Fibroblast of pulmonary artery (primary cell): ENCODE data around the gene KRT26.

Experiments used
- DNase-seq: peaks from one replicate; pipeline ENCODE4 v3.0.0-alpha.2; 2010; ENCODE audit warnings: low read depth
- H3K4me3 ChIP-seq: replicated peaks from 2 replicates; pipeline ENCODE4 v1.5.1; 2011; ENCODE audit warnings: low read depth, mild to moderate bottlenecking, control low read depth, low read length, moderate library complexity
- CTCF ChIP-seq: IDR thresholded peaks from 2 replicates; pipeline ENCODE4 v1.5.1; 2011; ENCODE audit warnings: mild to moderate bottlenecking, control low read depth, low read length, inconsistent platforms; ENCODE audit errors: missing control alignments

Gene KRT26

DNA sequence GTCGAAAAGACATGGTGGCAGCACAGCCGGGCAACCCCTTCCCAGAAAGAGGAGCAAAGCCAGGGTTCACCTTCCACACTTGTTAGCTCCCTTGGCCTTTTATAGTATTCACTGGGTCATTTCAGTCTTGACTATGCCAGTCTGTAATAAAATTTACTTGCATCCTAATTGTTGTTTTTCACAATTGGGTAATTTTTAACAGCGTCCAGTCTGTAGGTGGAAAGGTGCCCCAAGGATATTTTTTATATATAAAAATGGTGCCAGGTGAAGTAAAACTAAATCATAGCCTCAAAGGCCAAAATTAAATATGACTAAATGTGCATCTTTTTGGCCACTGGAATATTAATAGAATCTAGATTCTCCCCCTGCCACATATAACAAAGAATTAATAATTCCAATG lies at the start of gene KRT26:
KRT26 (minus strand) TSS at position 101 of the 400 bp plus-strand sequence; CDS start at position 13, 88 bp downstream.
- no peak within 1 kb of the TSS for H3K4me3 ChIP-seq
- DNase-seq: no peak
- no peak for TF ChIP-seq CTCF

DNA sequence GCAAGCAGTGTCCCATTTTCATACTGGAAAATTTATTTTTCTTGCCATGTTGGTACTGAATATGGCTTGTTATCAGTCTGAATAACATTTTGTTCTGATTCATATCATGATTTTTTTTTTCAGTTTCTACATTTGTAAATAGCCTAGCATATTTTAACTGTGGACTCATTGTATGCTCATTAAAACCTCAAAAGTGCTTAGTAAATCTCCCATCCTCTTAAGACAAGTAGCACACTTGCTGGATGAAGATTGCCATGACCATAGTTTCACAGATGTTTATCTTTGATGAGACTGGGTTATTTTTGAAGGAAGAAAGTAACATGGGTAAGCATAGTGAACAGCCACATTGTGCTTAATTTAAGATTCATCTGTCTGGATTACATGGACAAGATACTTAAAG lies 49.5 kb upstream of the KRT26 start:
- TF ChIP-seq CTCF: no peak
- no peak overlapping the region for H3K4me3 ChIP-seq
- no peak for DNase-seq

GRCh38 chr17:40820228-40820838 lies 48.3 kb upstream of the KRT26 start:
- no peak for DNase-seq
- TF ChIP-seq CTCF: no peak
- no peak overlapping the region for H3K4me3 ChIP-seq

- peak overlapping the region; percentile 86 for H3K4me3 ChIP-seq
- no peak for TF ChIP-seq CTCF
- DNase-seq: peak; percentile 27
These were observed 47.6 kb upstream of the KRT26 start for GRCh38 chr17:40819528-40820125.

DNA sequence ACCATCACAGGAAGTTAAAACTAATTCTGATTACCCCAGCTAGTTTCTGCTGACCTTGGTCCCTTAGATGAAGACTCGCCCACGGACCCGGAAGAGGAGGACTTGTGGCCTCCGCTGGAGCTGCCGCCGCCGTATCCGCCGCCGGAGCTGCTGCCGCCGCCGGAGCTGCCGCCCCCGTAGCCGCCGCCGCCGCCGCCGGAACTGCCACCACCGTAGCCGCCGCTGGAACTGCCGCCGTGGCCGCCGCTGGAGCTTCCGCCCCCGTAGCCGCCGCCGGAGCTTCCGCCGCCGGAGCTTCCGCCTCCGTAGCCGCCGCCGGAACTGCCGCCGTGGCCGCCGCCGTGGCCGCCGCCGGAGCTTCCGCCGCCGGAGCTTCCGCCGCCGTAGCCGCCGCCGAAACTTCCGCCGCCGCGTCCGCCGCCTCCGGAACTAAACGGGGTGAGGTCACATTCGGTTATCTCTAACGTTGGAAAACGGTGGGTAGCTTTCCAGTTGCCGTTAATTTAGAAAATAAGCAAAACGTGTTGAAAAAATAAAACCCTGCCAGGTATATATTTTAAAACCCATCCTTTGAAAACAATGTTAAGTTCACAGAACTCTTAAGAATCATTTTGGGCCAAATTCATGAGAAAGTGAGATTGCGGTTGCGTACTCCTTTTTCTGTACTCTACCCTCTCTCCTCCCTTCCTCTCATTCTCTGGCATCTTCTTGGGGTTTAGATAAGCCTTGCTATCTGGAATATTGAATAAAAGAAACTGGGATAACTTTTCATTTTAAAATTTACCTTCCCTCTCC lies 46.9 kb upstream of the KRT26 start:
- no peak for TF ChIP-seq CTCF

GRCh38 chr17:40818343-40818732 lies 46.3 kb upstream of the KRT26 start:
- peak; percentile 2 for DNase-seq
- H3K4me3 ChIP-seq: peak overlapping the region; percentile 86
- TF ChIP-seq CTCF: no peak

More for the DNA sequence above, 46.9 kb upstream of the KRT26 start:
- peak; percentile 80 for DNase-seq
- H3K4me3 ChIP-seq: peak overlapping the region; percentile 86
